Renal cortical epithelial cell (primary cell): Measurements from ENCODE around the gene PTPN9. TPM values are rescaled to one million over a fixed set of nuclear protein-coding genes. Genes with fewer than 3 reads are reported as not detected.
"Not testable (repeated sequence)": the region's sequence is repeated elsewhere in the genome, so short reads cannot be mapped to it uniquely, and the experiment has no call there.

Experiments used
- DNase-seq: peaks from one replicate; pipeline ENCODE4 v3.0.0-alpha.2; 2011; ENCODE audit warnings: low read depth
- total RNA-seq: library from RNA; depleted of rRNA; stranded (reverse); fragments of >200 nt; gene quantifications from 2 replicates; pipeline ENCODE4 v1.2.3, GENCODE V29; 2014

Gene PTPN9
- 28.5 and 37.0 TPM in 2 replicates for total RNA-seq

DNA sequence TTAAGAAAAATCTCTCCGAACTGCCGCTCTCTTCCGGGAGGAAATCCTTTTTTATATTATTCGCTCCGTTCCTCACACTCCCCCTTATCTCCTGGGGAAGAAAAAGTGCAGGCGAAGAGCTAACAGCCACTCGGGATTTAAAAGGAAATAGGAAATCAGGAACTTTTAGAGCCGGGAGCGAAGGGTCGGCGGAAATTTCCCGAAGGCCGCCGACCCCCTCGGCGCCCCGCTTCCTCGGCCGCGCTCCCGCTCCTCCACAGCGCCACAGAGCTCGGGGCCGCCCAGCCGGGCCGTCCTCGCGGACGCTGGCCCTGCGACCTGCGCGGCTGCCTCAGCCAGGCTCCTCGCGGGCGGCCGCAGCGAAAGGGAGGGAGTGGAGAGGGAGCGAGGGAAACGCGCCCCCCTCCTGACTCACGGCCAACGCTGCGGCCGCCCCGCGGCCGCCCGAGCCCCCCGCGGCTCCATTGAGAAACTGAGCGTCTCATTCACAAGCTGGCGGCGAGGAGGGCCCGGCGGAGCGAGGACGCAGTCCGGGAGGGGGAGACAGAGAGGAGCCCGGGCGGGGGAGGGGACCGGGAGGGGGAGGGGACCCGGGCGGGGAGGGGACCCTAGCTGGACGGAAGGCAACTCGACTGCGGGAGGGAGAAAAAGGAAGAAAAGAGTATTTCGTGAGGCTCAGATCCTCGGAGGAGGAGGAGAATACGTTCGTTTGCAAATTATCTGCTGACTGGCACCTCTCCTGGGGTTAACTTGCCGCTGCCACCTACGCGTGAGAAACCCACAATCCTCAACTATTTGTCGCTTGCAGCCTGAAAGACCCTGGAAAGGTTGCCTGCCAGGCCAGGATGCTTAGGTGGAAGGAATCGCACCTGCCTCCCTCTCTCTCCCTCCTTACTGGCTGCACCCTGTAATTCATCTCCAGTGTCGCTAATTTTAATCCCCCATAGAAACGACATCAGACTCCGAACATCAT is at the start of gene PTPN9:
Gene PTPN9, minus strand, starts transcription at position 368 of the 973 bp plus-strand sequence. CDS start 539 bp downstream, outside the sequence.
- peak; percentile 33 for DNase-seq

DNA sequence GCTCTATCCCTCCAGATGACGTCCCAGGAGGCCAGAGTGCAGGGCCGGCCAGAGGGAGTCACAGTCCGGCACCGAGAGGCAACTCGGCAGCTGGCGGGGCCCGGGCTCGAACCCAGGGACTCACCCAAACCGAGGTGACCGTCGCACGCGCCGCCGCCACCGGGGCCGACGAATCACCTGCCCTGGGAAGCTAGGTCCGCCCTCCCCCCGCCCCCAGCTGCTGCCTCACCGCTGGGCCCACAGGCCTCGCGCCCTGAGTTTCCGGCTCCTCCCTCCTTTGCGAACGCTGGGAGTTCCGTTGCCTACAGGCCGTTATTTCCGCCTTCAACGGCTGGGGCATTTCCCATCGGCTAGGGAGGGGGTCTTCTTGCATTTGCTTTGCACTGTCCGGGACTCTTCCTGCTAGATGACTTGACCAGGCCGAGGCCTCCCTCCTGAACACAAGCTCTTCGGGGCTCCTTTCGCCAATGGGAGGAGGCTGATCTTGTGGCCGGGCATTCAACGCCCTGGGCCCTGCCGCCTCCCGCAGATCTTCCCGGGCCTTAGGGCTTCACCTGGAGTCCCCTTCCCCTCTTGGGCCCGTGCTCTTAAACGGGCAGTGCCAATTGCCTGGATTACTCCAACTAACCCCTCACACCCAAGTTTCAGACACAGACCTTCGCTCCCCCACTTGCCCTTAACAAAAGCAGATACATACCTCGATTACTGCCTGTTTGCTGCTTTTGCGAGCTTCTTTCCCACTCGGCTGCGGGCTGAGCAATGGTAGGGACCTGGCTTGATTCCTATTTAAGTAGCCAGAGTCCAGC is 46.6 kb upstream of the PTPN9 start, which contains the start of gene SNUPN:
Gene SNUPN, minus strand, starts transcription at position 184 of the 806 bp plus-strand sequence. CDS start 4,674 bp downstream, outside the sequence.
- peak; percentile 72 for DNase-seq

DNA sequence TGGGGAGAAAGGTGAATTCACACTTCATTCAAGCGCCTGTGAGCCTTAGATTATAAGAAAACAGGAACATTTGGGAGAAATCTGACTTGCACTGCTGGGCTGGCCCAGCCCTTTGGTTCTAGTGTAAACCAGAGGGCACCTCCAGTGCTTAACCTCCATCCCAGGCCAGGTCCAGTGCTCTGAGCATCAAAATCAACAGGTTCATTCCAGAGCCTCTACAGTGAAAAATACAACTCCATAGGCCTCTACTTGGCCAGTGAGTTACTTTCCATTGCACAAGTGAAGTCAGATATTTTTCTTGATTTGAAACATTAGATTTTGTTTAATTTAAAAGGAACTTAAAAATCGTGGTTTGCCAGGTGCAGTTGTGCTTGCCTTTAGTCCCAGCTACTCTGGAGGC is 43.4 kb upstream of the PTPN9 start:
- DNase-seq = no peak

DNA sequence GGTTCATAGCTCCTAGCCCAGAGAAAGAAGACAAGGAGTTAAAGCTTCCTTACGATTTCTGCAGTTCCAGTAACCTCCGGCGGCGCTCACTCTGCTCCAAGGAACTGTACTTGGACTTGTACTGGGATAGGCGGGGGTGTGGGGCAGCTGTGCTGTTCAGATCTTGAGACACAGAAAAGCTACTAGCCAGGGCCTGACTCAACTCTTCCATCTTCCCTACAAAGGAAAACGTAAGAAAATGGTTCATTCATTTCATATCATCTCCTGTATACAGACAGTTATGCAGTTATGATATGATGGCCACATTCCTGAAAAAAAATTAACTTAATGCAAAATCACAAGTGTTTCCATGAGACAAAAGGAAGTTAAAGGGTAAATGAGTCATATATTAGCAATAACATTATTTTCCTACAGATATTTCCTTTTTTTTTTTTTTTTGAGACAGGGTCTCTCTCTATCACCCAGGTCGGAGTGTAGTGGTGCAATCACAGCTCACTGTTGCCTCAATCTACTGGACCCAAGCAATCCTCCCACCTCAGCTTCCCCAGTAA is 41.8 kb upstream of the PTPN9 start:
- peak; percentile 16 for DNase-seq

DNA sequence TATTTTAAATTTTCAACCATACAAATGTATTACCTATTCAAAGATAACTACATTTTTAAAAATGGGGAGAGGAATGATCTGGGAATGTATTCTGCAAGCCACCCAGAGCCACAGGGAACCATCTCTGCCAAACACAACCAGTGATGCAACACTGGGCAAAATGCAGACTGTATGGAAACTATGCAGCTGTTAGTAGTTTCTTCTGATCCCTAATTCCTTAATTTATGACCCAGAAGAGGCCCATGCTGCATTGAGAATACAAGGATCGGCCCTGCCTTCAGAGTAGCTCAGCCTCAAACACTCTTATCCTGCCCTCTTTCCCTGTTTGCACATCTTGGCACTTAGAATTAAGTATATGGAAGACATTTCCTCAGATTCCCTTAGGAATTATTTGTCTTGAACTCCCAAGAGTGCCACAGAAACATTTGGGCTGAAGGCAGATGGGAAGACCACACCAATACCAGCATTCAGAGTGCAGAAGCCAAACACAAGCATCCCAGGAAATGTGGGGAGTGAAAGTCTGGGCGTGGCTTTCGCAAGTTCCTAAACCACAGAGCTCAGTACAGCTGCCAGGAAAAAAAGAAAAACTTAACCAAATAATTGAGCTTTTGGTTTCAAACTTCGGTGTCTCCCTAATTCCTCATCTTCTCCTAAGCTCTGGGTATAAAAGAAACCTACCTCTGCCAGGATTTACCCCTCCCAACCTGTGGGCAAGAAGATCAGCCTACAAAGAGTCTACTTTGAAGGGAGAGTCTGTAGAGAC is 41.1 kb upstream of the PTPN9 start:
- DNase-seq = peak; percentile 15

DNA sequence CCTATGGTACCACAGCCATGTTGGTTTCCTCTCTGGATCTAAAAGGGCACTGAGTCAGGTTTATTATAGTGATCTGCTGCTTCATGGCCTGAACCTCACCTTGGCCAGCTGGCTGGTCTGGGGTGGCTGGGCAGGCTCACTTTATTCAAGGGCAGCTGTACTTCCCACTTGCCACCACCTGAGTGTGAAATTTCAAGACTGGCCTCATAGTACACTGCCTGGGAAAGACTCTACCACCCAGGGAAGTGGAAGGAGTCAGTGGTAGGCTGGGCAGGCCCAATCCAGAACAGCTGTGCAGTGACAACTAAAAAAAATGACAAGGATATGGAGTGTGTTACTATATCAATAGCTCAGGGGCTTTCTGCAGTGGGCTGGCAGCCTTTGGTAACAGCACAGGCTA is 37.7 kb upstream of the PTPN9 start:
- DNase-seq = no peak

DNA sequence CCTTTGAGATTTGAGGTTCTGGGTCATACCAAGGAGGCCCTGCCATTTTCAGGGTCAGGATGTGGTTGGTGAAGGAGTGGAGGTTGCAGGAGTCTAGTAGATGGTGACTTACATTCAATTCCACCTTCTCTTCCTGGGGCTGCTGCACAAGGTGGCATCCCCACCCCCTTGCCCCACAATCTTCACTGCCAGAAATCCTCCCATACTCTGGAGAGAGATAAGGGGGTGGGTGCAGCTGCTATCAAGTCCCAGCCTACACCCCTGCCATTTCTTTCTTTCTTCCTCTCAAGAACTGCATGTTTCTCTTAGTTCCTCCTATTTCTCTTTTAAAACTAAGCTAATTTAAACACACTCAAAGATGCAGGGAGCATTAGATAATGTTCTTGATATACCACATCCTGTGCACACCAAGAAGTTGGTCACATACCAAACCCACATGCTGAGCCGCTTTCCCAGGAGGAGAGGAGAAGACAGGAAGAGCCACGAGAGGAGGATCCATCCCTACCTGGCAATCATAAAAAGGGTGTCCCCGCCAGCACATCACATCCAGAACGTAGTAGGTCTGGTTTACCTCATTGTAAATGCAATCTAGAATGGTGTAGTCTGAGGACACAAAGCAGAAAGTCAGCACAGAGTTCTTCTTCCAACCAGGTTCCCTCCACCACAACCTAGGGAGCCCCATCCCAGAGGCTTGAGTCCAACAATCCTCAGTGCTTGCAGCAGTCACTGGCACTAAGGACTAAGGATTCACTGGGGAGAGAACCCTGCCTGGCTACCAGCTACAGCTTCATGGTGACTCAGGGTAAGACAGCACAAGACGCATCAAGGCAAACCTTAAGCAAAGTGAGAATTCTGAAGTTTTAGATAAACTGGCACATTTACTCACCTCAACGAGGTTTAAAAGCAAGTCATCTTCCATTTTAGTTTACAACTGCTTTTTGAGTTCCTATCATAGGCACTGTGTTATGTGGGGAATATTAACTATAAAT is 27.9 kb upstream of the PTPN9 start:
- DNase-seq = no peak

DNA sequence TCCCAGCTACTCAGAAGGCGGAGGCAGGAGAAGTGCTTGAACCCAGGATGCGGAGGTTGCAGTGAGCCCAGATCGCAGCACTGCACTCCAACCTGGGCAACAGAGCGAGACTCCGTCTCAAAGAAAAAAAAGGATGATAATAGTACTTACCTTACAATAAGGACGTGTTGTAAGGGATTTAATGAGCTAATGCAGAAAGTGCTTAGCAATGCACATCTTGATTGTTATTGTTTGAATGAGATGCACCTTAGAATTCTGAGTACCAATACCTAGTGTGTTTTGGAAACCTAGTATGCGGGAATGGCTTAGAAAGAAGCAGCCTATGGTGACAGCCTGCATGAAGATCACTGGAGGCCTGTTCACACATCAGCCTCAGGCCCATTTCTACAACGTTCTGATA is 26.9 kb upstream of the PTPN9 start:
- DNase-seq = no peak

DNA sequence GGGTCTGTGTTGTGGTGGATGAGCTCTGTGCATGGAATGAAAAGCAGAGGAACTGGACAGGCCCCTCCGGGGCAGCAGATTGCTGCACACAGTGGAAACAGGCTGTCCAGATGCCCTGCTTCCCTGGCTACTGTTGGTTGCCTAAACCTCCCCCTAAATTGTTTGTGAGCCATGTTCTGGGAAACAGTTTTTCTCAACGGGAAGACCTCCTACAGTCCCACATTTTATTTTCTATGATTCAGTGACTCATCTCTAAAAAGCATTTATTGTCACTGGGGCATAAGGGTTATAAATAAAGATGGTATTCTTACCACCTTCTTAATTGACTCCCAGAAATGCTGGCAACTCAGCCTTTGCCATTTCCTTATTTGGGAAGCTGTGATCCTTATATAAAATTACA is 20.3 kb upstream of the PTPN9 start:
- no peak for DNase-seq

DNA sequence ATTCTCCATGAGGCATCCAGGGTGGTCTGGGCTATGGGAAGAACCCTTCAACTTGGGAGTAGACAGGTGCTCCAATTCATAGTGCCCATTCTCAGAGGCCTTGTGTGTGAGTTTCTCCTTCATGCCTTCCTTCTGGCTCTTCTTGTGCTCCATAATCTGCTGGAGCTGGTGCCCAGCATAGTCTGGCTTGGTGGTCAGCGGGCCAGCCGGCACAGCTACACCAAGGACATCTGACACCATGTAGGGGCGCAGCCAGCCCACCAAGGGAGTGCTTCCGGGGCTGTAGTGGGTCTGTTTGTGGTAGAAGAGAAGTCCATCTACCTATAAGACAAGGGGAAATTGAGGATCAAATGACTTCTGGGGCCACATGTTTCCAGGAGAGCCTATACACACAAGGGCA is 19.2 kb upstream of the PTPN9 start:
- DNase-seq = no peak

DNA sequence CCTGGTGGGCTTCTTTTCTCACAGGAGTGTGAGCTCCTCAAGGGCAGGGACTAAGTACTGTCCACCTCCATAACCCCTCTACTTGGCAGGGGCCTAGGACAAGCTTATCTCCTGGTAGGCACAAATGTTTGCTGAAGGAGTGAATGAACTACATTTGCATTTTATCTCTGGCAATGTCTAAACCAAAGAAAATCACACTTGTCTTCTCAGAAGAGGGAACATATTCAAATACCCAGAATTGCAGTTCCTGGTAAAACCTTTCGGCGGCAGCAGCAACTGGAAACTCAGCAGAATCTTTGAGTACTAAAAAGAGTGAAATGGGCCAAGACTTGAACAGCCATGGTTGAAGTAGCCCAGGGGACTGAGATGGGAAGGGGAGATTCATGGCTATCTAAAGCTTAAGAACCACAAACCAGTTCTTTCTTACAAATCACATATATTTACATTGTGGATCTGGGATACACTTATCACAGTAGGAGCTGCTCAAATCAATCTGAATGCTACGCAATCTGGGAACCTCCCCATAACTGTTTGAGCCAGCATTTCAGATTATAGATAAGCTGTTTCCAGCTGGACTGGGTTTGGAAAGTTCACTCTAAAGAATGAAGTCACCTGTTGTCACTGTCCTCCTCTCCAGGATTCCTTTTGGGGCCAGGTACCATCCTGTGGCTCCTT is 18.7 kb upstream of the PTPN9 start:
- DNase-seq = no peak

DNA sequence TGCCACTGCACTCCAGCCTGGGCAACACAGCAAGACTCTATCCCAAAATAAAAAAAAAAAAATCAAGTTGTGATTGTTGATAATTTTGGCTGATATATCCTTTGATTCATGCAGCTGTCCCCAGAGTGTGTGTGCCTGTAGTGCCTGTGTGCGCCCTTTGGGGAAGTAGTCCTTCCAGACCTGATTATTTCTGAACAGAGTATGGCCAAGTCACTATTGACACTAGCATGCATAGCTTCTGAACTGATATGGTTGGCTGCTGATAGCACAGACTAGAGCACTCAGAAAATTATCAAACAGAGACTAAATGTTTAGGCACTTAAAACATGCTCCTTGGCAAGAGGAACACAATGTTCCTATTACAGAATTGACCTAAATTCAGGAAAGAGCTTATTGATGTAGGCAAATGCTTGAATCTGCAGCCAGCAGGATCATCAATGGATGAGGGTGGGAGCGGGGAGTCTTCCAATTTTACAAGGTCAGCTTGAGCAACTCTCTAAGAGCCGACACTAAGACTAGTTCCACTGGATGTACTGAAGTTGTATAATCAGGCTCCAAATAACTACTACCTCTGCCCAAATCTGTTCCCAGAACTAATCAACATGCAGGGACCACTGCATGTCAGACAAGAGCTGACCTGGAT is 17.7 kb upstream of the PTPN9 start:
- DNase-seq = no peak

DNA sequence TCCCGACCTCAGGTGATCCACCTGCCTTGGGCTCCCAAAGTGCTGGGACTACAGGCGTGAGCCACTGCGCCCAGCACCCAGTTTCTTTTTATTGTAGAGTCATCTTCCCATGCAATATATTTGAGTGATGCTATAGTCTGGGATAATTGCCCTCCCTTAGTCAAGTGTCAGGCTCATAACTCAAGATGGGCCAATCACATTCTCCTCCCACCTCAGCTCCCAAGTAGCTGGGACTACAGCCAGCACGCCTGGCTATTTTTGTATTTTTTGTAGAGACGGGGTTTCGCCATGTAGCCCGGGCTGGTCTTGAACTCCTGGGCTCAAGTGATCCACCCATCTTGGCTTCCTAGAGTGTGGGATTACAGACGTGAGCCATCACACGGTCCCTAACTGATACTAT is 15.2 kb upstream of the PTPN9 start:
- DNase-seq = no peak

DNA sequence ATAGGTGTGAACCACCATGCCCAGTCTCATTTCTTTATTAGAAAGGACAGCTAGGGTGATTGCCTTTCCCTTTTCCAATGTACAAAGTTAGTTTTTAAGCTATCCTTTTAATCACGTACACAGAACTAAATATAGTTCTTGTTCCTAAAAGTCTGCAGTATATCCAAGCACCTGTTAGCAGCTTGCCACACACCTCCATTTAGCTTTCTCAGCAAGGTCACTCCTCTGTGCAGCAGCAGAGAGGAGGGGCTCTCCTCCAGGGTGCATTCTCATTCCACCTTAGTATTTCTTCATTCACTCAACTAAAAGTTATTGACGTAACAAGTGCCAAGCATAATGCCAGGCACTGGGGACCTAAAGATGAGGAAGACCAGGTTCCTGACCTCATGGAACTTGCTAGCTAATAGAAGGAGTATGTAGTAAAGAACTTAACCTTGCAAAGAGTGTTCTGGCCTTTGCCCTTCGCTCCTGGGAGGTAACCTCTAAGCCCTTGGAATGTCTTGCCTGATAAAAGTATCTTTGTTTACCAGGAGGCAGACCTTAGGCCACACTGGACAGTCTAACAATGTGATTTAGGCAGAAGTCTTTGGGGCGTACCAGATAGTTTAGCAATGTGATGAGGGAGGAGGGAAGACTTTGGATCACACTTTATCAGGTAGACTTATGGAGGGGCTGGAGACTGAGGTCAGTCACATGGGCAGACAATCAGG is 12.7 kb upstream of the PTPN9 start:
- DNase-seq = no peak

DNA sequence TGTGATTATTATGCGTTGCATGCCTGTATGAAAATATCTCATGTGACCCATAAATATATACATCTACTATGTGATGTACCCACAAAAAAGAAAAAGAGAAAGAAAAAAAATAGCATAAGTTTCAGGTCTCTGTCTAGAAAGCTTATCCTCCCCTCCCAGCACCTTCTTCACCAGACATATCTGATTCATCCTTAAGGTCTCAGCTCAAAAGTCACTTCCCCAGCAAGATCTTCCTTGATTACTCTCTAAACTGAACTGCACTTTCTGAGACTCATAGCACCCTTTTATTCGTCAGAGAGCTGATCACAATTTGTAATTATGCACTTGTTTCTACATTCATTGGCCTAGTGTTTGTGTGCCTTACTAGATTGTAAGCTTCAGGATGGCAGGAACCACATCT is 11.1 kb upstream of the PTPN9 start:
- DNase-seq = no peak

DNA sequence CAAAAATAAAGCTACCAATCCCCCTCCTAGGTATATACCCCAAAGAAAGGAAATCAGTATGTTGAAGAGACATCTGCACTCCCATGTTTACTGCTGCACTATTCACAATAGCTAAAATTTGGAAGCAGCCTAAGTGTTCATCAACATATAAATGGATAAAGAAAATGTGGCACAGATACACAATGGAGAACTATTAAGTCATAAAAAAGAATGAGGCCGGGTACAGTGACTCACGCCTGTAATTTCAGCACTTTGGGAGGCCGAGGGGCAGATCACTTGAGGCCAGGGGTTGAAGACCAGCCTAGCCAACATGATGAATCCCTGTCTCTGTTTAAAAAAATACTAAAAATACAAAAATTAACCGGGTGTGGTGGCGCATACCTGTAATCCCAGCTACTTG is 10.0 kb upstream of the PTPN9 start:
- no peak for DNase-seq

DNA sequence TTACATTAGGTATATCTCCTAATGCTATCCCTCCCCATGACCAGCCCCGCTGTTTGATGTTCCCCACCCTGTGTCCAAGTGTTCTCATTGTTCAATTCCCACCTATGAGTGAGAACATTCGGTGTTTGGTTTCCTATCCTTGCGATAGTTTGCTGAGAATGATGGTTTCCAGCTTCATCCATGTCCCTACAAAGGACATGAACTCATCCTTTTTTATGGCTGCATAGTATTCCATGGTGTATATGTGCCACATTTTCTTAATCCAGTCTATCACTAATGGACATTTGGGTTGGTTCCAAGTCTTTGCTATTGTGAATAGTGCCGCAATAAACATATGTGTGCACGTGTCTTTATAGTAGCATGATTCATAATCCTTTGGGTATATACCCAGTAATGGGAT is 7.3 kb upstream of the PTPN9 start:
- not testable (repeated sequence) for DNase-seq

DNA sequence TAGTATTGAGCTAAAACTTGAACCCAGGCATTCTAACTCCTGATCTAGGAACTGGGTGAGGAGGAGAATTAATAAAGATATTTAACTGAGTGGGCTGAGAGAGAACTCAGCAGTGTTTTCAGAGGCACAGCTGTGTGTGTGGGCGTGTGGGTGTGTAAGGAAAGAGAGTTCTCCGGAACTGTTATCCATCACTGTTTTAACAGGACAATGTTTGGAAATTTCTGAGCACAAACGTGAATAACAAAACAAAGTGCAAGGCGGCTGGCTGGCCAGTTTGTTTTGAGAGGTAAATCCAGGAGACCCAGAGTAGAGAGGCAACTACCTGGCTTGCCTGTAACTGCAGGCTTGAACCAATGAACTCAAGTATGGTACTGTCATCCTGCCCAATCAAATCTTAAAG is 5.0 kb upstream of the PTPN9 start:
- DNase-seq = no peak

DNA sequence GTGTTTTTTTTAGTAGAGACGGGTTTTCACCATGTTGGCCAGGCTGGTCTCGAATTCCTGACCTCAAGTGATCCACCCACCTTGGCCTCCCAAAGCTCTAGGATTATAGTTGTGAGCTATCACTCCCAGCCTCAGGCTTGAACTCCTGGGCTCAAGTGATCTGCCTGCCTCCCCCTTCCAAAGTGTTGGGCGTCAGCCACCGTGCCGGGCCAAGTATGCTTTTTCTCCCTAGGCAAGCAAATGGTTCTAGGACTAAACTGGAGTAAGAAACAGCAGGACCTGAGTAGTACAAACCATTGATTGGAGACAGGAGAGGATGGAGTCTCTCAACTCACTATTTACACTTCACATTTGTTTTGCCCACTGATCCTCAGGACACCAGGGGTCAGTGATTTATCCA is 4.6 kb upstream of the PTPN9 start:
- no peak for DNase-seq
